ENCODE data around the gene CTNNA2.

Gene CTNNA2

GRCh38 chr2:80149991-80150390, 637.1 kb downstream of the CTNNA2 start:
- ChIA-PET CTCF (no interaction called here), POLR2A (no interaction called here)
- DNase-seq (ENCODE audit: extremely low spot score), result no peak
- TF ChIP-seq CTCF (IDR thresholded peaks at IDR 0.05; ENCODE audit: control extremely low read depth, extremely low read depth, low read depth, missing control alignments), result no peak

- no peak for DNase-seq (ENCODE audit: extremely low spot score)
- no peak for TF ChIP-seq CTCF (IDR thresholded peaks at IDR 0.05; ENCODE audit: control extremely low read depth, extremely low read depth, low read depth, missing control alignments)
- POLR2A ChIA-PET, result no interaction called here
- CTCF ChIA-PET, result no interaction called here
Observed at GRCh38 chr2:80151248-80151647, 638.4 kb downstream of the CTNNA2 start.

GRCh38 chr2:80151651-80152050, 638.8 kb downstream of the CTNNA2 start:
- no peak for DNase-seq (ENCODE audit: extremely low spot score)
- CTCF ChIA-PET, result no interaction called here
- POLR2A ChIA-PET, result no interaction called here
- TF ChIP-seq CTCF (IDR thresholded peaks at IDR 0.05; ENCODE audit: control extremely low read depth, extremely low read depth, low read depth, missing control alignments), result no peak

- DNase-seq (ENCODE audit: extremely low spot score), result no peak
- no peak for TF ChIP-seq CTCF (IDR thresholded peaks at IDR 0.05; ENCODE audit: control extremely low read depth, extremely low read depth, low read depth, missing control alignments)
- CTCF ChIA-PET, result interaction anchor here (4.1 kb wide), 1 partner anchor 10 kb away, joined by 21 read pairs; no protein-coding TSS in a partner anchor
- POLR2A ChIA-PET, result no interaction called here
Observed at GRCh38 chr2:80153151-80153550, 640.3 kb downstream of the CTNNA2 start.

- ChIA-PET POLR2A (no interaction called here), CTCF (interaction anchor here (0.7 to 4.1 kb wide), 2 partner anchors 11 to 12 kb away, joined by 3 to 21 read pairs; no protein-coding TSS in a partner anchor)
- no peak for TF ChIP-seq CTCF (IDR thresholded peaks at IDR 0.05; ENCODE audit: control extremely low read depth, extremely low read depth, low read depth, missing control alignments)
- DNase-seq (ENCODE audit: extremely low spot score), result no peak
Observed at GRCh38 chr2:80153768-80154167, 640.9 kb downstream of the CTNNA2 start.

GRCh38 chr2:80154231-80154915, 641.5 kb downstream of the CTNNA2 start:
- no peak for DNase-seq (ENCODE audit: extremely low spot score)
- TF ChIP-seq CTCF (IDR thresholded peaks at IDR 0.05; ENCODE audit: control extremely low read depth, extremely low read depth, low read depth, missing control alignments), result no peak
- ChIA-PET POLR2A (no interaction called here), CTCF (interaction anchor here (0.7 to 4.1 kb wide), 2 partner anchors 11 to 12 kb away, joined by 3 to 21 read pairs; no protein-coding TSS in a partner anchor)
